ENCODE results near the gene CCL18. TPM values are rescaled to one million over a fixed set of nuclear protein-coding genes. Genes with fewer than 3 reads are reported as not detected.

CCL18 gene
- total and polyA plus RNA-seq, 9 of the 15 experiments (the other 6 are each of a cell fraction or from before 2014, with no cell fraction given) = not detected

DNA sequence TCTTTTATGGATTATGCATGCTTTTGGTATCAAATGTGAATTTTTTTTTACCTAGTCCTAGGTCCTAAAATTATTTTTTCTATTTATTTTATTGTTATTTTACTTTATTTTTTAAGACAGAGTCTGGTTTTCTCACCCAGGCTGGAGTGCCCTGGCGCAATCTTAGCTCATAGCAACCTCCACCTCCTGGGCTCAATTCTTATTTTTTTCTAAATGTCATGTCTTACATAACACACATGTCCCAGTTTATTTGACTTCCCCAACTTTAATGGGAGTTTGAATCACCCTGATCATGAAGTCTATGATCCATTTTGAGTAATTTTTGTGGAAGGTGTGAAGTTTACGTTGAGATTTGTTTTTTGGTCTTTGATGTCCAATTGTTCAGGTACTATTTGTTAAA, 3.3 kb upstream of the CCL18 start:
- H3K4me3 ChIP-seq = no peak overlapping the region
- ChIA-PET POLR2A (no interaction called here), CTCF (ENCODE audit: low intra/inter-chr PET ratio) (no interaction called here)
- no peak for ATAC-seq
- no peak overlapping the region for H3K27ac ChIP-seq (ENCODE audit: extremely low read depth, low read depth, low read length)
- no peak overlapping the region for H3K4me2 ChIP-seq (ENCODE audit: insufficient read depth, low read length)
- FAIRE-seq = no peak
- no peak for TF ChIP-seq PHB (CRISPR knock-in tag; IDR thresholded peaks at IDR 0.05)
- TF ChIP-seq, protein P1, sequence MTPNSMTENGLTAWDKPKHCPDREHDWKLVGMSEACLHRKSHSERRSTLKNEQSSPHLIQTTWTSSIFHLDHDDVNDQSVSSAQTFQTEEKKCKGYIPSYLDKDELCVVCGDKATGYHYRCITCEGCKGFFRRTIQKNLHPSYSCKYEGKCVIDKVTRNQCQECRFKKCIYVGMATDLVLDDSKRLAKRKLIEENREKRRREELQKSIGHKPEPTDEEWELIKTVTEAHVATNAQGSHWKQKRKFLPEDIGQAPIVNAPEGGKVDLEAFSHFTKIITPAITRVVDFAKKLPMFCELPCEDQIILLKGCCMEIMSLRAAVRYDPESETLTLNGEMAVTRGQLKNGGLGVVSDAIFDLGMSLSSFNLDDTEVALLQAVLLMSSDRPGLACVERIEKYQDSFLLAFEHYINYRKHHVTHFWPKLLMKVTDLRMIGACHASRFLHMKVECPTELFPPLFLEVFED (CRISPR knock-in tag; conservative IDR thresholded peaks at IDR 0.05) = no peak
- TF ChIP-seq HDAC2 (IDR thresholded peaks at IDR 0.05) = no peak
- no peak for TF ChIP-seq NR3C1 (CRISPR knock-in tag; IDR thresholded peaks at IDR 0.05)
- TF ChIP-seq SIN3B (IDR thresholded peaks at IDR 0.05; ENCODE audit: low read depth) = no peak
- TF ChIP-seq ZNF707 (CRISPR knock-in tag; conservative IDR thresholded peaks at IDR 0.05) = no peak
- TF ChIP-seq ZNF589 (CRISPR knock-in tag; IDR thresholded peaks at IDR 0.05; ENCODE audit: low read depth) = no peak
- TF ChIP-seq, protein P2, sequence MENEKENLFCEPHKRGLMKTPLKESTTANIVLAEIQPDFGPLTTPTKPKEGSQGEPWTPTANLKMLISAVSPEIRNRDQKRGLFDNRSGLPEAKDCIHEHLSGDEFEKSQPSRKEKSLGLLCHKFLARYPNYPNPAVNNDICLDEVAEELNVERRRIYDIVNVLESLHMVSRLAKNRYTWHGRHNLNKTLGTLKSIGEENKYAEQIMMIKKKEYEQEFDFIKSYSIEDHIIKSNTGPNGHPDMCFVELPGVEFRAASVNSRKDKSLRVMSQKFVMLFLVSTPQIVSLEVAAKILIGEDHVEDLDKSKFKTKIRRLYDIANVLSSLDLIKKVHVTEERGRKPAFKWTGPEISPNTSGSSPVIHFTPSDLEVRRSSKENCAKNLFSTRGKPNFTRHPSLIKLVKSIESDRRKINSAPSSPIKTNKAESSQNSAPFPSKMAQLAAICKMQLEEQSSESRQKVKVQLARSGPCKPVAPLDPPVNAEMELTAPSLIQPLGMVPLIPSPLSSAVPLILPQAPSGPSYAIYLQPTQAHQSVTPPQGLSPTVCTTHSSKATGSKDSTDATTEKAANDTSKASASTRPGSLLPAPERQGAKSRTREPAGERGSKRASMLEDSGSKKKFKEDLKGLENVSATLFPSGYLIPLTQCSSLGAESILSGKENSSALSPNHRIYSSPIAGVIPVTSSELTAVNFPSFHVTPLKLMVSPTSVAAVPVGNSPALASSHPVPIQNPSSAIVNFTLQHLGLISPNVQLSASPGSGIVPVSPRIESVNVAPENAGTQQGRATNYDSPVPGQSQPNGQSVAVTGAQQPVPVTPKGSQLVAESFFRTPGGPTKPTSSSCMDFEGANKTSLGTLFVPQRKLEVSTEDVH (IDR thresholded peaks at IDR 0.05; ENCODE audit: low read depth, partially characterized antibody) = no peak
- TF ChIP-seq TSC22D4 (tag; IDR thresholded peaks at IDR 0.05) = no peak
- no peak for TF ChIP-seq CC2D1A (IDR thresholded peaks at IDR 0.05)
- TF ChIP-seq, protein P3, sequence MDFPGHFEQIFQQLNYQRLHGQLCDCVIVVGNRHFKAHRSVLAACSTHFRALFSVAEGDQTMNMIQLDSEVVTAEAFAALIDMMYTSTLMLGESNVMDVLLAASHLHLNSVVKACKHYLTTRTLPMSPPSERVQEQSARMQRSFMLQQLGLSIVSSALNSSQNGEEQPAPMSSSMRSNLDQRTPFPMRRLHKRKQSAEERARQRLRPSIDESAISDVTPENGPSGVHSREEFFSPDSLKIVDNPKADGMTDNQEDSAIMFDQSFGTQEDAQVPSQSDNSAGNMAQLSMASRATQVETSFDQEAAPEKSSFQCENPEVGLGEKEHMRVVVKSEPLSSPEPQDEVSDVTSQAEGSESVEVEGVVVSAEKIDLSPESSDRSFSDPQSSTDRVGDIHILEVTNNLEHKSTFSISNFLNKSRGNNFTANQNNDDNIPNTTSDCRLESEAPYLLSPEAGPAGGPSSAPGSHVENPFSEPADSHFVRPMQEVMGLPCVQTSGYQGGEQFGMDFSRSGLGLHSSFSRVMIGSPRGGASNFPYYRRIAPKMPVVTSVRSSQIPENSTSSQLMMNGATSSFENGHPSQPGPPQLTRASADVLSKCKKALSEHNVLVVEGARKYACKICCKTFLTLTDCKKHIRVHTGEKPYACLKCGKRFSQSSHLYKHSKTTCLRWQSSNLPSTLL (IDR thresholded peaks at IDR 0.05) = no peak
- TF ChIP-seq RBM34 (IDR thresholded peaks at IDR 0.05; ENCODE audit: borderline replicate concordance, insufficient read depth, low read length) = no peak
- no peak for TF ChIP-seq PHF8 (IDR thresholded peaks at IDR 0.05; ENCODE audit: borderline replicate concordance, low read length)
- TF ChIP-seq ZNF217 (CRISPR knock-in tag; IDR thresholded peaks at IDR 0.05) = no peak
- TF ChIP-seq TOE1 (IDR thresholded peaks at IDR 0.05; ENCODE audit: borderline replicate concordance) = no peak
- no peak for TF ChIP-seq TOE1 (CRISPR knock-in tag; IDR thresholded peaks at IDR 0.05; ENCODE audit: borderline replicate concordance, low read depth)
- no peak for TF ChIP-seq ETV5 (CRISPR knock-in tag; IDR thresholded peaks at IDR 0.05; ENCODE audit: low read depth)
- TF ChIP-seq EWSR1 (IDR thresholded peaks at IDR 0.05; ENCODE audit: borderline replicate concordance, low read depth, partially characterized antibody) = no peak
- H3K79me2 ChIP-seq (ENCODE audit: control insufficient read depth, insufficient read depth, low read length) = no peaks in the 10 kb centered on the region
- no peaks in the 10 kb centered on the region for H4K20me1 ChIP-seq (replicated peaks; ENCODE audit: control insufficient read depth, insufficient read depth, low read length)
- H2AFZ ChIP-seq (ENCODE audit: low read depth, low read length) = no peak overlapping the region
- no peaks in the 10 kb centered on the region for H3K36me3 ChIP-seq (ENCODE audit: control insufficient read depth, insufficient read depth, low read length)
- WGBS (ENCODE audit: insufficient coverage, low coverage, missing lambda C conversion rate) = 3% methylated on average over 2 of the region's 2 CpGs
- intact Hi-C loops (cut with micrococcal nuclease) = no loop called here
- peaks cover 0 to 4% of the 10 kb centered on the region in 2 experiments; a peak in 2 of 5 replicates for H3K27me3 ChIP-seq (ENCODE audit: control insufficient read depth in 2 of 2, insufficient read depth in 2 of 2, low read length in 2 of 2)
- no peaks in the 10 kb centered on the region for H3K9me3 ChIP-seq (replicated peaks; ENCODE audit: control insufficient read depth, insufficient read depth, low read depth, low read length)
- H3K9me1 ChIP-seq (ENCODE audit: control insufficient read depth, insufficient read depth, low read length) = no peaks in the 10 kb centered on the region
- H3K4me1 ChIP-seq (replicated peaks in 1 of 2; ENCODE audit: control insufficient read depth in 2 of 2, insufficient read depth in 2 of 2, low read length in 2 of 2) = no peaks in the 10 kb centered on the region
- no peak overlapping the region for H3K9ac ChIP-seq (ENCODE audit: insufficient read depth in 1 of 2, low read depth in 2 of 2, low read length in 2 of 2)
- DNase-seq (ENCODE audit: extremely low read depth in 1 of 4, low spot score in 3 of 4) = no peak
- in situ Hi-C loops (cut with MboI) = no loop called here
- BruUV-seq (replicated peaks) = no TSS peak
